A549 (cell line): Measurements from ENCODE around the gene MYO15A.

Experiments used
- CHD4 ChIP-seq: fragments of 200-600 bp; sonication (generic); IDR thresholded peaks from 2 replicates; pipeline ENCODE4 v1.6.1; 2016; ENCODE audit warnings: antibody characterized with exemption, mild to moderate bottlenecking, borderline replicate concordance
- EP300 ChIP-seq, 2 experiments: fragments of >200 bp; sonication (Bioruptor Twin); formaldehyde crosslinking; IDR thresholded peaks; 2 replicates in 1 of 2; 3 replicates in 1 of 2; pipeline ENCODE4 v1.6.1; 2016 to 2017
- FOXS1 ChIP-seq: fragments of 250-450 bp; sonication (Bioruptor Pico); IDR thresholded peaks from 2 replicates; pipeline ENCODE4 v1.5.0; 2020; ENCODE audit warnings: mild to moderate bottlenecking, moderate library complexity
- HOXA7 ChIP-seq: fragments of 250-450 bp; sonication (Bioruptor Pico); IDR thresholded peaks from 2 replicates; pipeline ENCODE4 v1.5.0; 2020; ENCODE audit warnings: mild to moderate bottlenecking, moderate library complexity
- PBX3 ChIP-seq: IDR thresholded peaks from 2 replicates; pipeline ENCODE4 v1.6.1; 2012
- POLR2A ChIP-seq: IDR thresholded peaks from 2 replicates; pipeline ENCODE4 v1.6.1; 2012; ENCODE audit warnings: mild to moderate bottlenecking, low read length
- ZNF302 ChIP-seq: fragments of 250-450 bp; sonication (Bioruptor Pico); IDR thresholded peaks from 2 replicates; pipeline ENCODE4 v1.9.0; 2021; ENCODE audit warnings: inconsistent platforms, mild to moderate bottlenecking, moderate library complexity
- TF ChIP-seq, protein P1 (sequence below): fragments of 200-600 bp; sonication (generic); IDR thresholded peaks from 2 replicates; pipeline ENCODE4 v1.6.1; 2016; ENCODE audit warnings: antibody characterized with exemption, mild to moderate bottlenecking, moderate library complexity
- TF ChIP-seq, protein P2 (sequence below): fragments of >200 bp; sonication (Bioruptor Twin); formaldehyde crosslinking; IDR thresholded peaks from 3 replicates; pipeline ENCODE4 v1.5.1; 2016
- TF ChIP-seq, protein P3 (sequence below): fragments of 250-450 bp; sonication (Bioruptor Pico); IDR thresholded peaks from 2 replicates; pipeline ENCODE4 v1.5.0; 2021; ENCODE audit warnings: mild to moderate bottlenecking, moderate library complexity, borderline replicate concordance

- no peak for TF ChIP-seq EP300 (IDR thresholded peaks at IDR 0.05)
- TF ChIP-seq, protein P1, sequence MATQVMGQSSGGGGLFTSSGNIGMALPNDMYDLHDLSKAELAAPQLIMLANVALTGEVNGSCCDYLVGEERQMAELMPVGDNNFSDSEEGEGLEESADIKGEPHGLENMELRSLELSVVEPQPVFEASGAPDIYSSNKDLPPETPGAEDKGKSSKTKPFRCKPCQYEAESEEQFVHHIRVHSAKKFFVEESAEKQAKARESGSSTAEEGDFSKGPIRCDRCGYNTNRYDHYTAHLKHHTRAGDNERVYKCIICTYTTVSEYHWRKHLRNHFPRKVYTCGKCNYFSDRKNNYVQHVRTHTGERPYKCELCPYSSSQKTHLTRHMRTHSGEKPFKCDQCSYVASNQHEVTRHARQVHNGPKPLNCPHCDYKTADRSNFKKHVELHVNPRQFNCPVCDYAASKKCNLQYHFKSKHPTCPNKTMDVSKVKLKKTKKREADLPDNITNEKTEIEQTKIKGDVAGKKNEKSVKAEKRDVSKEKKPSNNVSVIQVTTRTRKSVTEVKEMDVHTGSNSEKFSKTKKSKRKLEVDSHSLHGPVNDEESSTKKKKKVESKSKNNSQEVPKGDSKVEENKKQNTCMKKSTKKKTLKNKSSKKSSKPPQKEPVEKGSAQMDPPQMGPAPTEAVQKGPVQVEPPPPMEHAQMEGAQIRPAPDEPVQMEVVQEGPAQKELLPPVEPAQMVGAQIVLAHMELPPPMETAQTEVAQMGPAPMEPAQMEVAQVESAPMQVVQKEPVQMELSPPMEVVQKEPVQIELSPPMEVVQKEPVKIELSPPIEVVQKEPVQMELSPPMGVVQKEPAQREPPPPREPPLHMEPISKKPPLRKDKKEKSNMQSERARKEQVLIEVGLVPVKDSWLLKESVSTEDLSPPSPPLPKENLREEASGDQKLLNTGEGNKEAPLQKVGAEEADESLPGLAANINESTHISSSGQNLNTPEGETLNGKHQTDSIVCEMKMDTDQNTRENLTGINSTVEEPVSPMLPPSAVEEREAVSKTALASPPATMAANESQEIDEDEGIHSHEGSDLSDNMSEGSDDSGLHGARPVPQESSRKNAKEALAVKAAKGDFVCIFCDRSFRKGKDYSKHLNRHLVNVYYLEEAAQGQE = no peak
- TF ChIP-seq, protein P2, sequence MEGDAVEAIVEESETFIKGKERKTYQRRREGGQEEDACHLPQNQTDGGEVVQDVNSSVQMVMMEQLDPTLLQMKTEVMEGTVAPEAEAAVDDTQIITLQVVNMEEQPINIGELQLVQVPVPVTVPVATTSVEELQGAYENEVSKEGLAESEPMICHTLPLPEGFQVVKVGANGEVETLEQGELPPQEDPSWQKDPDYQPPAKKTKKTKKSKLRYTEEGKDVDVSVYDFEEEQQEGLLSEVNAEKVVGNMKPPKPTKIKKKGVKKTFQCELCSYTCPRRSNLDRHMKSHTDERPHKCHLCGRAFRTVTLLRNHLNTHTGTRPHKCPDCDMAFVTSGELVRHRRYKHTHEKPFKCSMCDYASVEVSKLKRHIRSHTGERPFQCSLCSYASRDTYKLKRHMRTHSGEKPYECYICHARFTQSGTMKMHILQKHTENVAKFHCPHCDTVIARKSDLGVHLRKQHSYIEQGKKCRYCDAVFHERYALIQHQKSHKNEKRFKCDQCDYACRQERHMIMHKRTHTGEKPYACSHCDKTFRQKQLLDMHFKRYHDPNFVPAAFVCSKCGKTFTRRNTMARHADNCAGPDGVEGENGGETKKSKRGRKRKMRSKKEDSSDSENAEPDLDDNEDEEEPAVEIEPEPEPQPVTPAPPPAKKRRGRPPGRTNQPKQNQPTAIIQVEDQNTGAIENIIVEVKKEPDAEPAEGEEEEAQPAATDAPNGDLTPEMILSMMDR = no peak
- TF ChIP-seq, protein P3, sequence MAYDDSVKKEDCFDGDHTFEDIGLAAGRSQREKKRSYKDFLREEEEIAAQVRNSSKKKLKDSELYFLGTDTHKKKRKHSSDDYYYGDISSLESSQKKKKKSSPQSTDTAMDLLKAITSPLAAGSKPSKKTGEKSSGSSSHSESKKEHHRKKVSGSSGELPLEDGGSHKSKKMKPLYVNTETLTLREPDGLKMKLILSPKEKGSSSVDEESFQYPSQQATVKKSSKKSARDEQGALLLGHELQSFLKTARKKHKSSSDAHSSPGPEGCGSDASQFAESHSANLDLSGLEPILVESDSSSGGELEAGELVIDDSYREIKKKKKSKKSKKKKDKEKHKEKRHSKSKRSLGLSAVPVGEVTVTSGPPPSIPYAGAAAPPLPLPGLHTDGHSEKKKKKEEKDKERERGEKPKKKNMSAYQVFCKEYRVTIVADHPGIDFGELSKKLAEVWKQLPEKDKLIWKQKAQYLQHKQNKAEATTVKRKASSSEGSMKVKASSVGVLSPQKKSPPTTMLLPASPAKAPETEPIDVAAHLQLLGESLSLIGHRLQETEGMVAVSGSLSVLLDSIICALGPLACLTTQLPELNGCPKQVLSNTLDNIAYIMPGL (CRISPR knock-in tag) = no peak
- TF ChIP-seq CHD4 = no peak
- TF ChIP-seq POLR2A = no peak
- TF ChIP-seq PBX3 = no peak
- TF ChIP-seq ZNF302 (CRISPR knock-in tag) = no peak
- no peak for TF ChIP-seq FOXS1
- TF ChIP-seq HOXA7 (CRISPR knock-in tag) = no peak
Observed at GRCh38 chr17:18179804-18180203, 71.2 kb downstream of the MYO15A start.
